HS-5 (cell line): ENCODE data around the gene CREBBP.
"Not testable (repeated sequence)": the region's sequence is repeated elsewhere in the genome, so short reads cannot be mapped to it uniquely, and the experiment has no call there.

Experiments used
- DNase-seq: peaks from one replicate; pipeline ENCODE4 v3.0.0-alpha.2; 2012; ENCODE audit warnings: low read depth

Gene CREBBP

DNA sequence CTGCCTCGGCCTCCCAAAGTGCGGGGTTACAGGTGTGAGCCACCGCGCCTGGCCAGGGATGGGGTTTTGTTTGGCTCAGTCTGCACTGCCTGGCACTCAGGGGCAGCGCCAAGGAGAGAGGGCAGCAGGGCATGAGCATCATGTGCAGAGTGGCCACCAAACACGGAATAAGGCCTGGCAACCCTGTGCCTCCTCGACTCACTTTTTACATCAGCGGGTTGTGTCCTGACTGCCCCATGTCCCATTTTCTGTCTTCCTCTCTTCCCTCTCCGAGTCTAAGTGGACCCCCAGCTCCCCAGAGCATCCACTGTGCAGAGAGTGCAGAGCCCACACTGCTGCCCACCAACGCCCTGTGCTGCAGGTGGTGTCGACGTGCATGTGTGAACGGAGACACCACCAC, 145.0 kb downstream of the CREBBP start:
- DNase-seq, result no peak

DNA sequence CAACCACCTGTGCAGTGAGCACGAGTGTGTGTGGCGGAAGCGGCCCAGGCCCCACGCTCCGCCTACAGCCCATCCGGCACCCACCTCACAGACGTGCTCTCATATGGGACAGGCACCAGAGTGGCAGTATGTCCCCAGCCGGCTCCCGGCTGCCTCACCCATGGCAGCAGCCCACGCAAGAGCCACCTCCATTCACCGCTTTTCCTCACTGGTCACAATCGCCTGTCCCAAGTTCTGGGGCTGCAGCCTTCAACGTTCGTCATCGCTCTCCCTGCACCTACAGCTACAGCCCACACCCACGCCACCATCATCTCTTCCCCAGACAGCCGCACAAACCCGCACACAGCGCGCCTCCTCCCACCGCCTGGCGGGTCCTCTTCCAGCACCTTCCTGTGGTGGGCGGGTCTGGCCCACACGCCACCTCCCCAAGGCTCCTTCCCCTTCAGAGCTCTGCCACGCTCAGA, 145.7 kb downstream of the CREBBP start:
- no peak for DNase-seq

DNA sequence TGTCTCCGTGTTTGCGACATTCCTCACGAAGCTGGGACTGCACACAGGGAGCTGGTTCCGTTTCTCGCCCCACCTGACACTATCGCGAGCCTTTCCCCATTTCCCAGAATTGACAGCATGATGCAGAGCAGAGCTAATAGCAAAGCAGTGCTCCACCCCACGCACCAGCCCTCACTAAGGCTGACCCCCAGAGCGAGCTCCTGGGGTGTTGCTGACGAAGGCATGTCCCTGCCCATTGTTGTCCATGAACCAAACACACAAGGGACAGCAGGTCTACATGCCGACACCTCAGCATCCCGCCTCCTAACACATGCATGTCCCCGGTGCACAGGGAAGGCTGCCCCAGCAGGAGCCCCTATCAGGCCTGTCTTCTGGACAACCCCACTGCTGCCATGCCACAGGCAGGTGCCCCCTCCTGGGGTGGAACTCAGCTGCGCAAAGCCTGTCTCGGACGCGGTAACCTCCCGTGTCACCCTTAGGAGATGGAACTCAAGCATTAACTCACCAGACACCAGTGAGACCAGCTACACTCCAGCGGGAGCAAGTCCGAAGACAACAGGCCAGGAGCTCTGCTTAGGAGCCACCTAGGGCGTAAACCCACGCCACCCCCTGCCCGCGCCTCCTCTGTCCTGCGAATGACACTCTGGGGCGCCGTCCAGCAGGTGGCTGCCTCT, 146.3 kb downstream of the CREBBP start:
- DNase-seq, result no peak

DNA sequence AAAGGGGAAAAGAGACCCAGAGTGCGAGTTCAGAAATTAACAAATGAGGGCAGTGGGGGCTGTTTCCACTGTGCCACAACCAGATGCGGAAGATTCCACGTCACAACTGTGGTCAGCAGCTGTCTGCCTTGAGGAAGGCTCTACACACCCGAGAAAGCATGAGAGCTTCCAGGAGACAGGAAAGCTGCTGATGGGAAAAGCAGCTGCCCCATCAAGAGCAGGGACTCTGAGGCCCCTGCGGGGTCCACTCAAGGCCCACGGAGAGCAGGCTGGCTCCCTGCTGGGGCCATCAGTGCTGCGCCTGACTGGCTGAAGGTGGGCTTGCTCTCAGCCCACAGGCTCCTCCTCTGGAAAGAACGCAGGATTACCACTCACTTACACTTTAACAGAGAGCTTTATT, 148.3 kb downstream of the CREBBP start:
- no peak for DNase-seq

DNA sequence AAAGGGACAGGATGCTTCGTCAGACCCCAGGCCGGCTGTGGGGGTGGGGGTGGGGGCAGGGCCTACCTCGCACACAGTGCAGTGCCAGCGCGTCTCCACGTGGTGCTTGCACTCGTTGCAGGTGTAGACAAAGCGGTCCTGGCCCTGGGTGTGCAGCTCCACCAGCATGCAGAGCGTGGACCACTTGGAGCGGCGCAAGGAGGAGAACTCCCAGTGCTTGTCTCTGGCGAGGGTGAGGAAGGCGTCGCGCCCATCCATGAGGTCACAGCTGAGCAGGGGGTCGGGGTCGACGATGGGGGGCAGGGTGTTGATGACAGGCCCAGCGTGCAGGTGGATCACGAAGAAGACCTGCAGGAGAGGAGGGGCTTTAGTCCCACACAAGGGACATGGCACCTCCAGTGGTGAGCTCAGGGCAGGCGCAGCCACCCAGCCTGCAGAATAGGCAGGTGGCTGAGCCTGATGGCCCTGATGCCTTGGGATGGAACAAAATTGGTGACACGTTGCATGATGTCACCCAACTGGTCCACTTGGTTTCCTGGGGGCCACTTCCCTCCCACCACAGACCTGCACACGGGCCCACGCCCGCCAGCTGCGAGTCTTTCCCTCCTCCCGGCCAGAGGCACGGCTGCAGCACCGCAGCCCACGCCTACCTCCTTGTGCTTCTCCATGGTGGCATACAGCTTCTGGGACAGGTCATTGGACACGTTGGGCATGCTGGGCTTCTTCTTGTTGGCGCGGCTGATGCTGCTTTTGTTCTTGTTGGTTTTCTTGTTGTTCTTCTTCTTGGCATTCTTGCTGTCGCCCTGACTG, 149.2 kb downstream of the CREBBP start:
- no peak for DNase-seq

DNA sequence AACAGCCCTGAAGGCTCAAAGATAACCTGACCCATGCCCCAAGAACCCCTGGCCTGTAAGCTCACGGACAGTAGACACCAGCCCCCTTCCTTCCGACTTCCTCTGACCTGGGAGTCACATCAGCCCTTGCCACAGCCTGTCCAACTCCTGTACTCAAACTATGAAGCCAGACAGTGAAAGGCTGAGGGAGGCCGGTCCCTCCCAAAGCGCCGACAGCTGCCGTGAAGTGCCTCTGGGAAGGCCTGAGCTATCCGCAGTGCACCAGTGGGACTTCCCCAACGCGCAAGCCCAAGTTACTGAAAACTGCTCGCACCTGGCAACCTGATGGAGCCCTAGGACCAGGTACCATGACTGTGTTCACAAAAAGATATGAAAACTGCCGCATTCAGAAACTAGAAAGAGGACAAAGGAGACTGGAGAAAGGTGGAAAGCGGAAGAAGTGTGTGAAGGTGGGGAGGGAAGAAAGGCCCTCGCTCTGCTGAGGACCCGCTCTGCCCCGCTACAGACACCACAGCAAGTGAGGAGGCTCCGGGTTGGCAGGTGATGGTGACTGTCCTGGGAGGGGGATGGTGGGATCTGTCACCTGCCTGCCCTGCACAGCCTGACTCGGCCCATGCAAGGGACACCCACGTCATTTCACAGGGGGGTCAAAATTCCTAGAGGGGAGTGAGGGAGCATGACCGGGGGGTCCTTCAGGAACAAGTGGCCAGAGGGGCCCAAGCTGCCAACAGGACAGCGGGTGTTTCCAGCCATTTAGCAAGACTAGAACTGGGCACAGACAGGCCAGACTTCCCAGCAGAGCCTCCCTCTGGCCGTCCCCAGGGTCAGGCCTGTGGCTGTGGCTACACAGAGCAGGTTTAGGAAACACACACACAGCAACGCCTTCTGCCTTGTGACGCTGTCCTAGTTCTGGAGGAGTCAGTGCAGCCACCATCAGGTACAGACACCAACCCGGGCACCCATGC, 150.1 kb downstream of the CREBBP start:
- DNase-seq, result no peak

DNA sequence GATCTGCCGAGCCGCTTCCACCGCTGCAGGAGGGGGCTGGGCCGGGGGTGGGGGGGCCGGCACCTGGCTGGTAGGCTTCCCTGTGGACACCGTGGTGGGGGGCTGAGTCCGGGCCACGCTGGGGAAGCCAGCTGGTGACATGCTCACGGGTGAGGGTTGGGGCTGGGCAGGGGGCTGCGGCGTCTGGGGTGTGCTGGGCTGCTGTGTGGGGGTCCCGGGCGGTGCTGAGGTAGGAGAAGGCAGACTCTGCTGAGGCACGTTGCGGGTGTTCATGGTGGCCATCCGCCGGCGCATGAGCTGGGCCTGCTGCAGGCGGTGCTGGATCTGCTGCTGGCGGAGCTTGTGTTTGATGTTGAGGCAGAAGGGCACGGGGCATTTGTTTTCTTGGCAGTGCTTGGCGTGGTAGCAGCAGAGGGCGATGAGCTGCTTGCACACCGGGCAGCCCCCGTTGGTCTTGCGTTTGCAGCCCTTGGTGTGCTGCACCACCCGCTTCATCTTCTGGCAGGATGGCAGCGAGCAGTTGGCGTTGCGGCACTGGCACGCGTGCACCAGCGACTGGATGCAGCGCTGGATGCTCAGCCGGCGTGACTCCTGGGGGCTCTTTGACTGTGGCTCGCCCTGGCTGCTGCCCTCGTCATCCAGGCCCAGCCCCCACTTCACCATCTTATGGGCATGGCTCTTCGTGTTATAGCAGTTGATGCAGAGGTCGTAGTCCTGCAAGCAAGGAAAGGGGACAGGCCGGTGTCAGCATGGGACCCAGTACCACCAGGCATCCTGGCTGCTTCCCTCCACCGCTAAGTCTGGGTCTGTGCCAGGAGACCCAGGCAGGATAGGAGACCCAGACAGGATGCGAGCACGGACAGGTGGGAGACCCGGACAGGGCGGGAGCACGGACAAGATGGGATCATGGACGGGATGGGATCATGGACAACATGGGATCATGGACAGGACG, 151.1 kb downstream of the CREBBP start:
- no peak for DNase-seq

DNA sequence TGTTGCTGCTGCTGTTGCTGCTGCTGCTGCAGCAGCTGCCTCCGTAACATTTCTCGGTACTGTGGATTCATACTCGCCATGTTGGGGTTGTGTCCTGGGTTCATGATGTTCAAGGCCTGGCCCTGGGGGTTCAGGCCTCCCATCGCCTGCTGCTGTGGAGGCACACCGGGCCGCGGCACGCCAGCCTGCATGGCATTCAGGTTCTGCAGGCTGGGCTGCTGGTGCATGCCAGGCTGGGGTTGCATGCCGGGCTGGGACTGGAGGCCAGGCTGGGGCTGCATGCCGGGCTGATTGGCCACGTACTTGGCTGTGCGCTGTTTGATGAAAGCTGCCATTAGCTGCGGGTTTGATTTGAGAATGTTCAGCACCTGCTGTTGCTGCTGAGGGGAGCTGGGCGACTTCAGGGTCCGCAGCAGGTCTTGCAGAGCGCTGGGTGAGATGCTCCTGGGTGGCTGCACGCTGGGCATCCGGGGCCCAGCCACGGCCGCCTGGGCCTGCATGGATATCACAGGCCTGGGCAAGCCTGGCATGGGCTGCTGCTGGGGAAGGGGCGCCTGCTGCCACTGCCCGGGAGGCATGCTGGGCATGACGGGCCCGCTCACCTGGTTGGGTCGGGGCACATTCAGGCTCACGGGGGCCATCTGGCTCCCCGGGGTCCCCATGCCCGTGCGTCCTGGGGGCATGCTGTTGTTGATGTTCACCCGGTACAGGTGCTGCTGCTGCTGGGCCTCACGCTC, 151.9 kb downstream of the CREBBP start:
- DNase-seq, result no peak

DNA sequence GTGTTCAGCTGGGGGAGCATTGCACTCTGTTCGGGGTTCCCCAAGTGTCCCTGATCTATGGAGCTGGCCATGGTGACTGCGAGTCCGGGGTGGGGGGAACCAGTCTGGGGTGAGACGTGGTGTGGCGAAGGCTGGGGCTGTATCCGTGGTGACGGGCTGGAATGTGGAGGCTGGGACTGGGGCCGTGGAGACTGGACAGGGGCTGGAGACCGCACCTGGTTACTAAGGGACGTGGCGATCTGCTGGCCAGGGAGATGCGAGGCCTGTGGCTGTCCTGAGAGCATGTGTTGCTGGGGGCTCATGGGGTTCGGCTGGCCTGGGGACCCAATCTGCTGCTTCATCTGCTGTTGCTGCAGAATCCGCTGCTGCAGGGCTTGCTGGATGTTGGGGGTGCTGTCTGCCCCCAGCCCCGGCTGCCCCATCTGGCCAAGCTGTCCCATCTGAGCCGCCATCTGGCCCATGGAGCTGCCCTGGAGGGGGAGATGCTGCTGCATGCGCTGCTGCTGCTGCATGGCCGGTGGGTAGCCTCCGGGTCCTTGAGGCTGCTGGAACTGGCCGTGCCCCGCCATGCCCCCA, 152.6 kb downstream of the CREBBP start:
- DNase-seq, result no peak

DNA sequence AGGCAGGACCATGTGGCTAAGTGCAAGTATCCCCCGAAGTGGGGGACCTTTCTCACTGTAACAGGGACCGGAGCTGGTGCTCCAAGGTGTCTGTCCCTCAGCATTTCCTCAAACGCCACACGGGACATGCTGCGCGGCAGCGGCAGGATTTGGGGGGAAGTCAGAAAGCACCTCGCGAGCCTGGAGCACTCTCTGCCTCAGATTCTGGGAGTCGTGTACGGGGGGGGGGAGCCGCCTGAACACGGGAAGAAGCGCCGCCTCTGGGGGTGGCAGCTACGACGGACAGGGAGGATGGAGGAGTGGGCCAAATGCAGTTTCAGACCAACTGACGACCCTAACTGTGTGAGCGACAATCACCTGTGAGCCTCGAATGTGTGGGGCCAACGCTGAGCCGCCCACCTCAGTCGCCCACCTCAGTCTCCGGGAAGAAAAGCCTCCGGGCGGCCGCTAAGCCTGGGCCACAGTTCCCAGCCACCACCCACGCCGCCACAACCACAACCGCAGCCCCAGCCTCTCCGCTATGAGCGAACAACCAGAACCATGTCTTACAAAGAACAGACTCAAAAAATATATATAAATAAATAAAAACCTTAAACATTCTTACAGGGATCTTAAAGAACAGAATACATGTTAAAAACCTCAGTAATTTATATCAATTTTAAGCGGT, 154.4 kb downstream of the CREBBP start:
- DNase-seq, result no peak

DNA sequence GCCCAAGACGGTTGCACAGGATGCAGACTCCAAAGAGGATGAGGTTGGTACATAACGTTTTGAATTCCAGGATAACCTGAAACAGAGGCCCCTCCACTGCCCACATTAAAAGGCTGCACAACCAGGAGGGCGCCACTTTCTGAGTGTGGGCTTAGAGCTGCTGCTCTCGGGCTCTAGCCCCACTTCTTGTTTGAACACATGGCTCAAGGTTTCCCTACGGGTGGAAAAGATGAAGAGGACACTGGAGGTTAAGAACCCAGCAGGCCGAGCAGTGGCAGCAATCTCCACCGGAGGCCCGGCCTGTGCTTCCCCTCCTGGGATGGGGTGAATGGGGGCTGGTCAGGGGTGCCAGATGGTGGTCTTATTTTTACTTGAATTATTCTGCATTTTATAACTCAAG, 155.2 kb downstream of the CREBBP start:
- no peak for DNase-seq

DNA sequence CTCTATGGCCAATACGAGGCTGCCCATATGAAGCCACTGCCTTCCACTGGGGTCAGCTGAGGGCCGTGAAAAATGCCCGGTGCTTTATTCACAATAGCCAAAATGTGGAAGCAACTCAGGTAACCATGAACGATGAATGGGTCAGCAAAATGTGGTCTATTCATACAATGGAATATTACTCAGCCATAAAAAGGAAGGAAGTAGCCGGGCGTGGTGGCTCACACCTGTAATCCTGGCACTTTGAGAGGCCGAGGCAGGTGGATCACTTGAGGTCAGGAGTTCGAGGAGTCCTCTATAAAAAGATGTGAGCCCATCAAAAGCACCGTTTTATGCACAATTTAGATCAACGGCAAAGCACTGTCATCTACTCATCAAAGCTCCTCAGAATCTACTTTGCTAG, 158.0 kb downstream of the CREBBP start:
- DNase-seq, result no peak

DNA sequence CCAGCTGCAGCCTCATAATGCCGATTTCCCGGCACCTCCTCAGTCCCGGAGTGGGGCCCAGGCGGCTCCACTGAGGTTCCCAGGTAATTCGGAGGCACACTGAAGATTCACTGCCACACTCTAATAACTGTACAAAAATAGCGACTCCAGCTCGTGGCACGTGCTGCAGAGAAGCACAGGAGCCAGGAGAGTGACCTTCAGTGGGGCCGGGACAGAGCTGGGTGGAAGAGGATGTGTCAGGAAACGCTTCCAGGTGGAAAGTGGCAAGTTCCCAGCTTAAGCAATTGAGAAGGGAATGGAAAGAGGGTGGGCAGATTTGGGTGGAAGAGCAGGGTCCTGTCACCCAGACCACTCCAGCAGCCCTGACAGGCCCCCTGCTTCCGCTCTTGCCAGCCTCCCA, 160.1 kb downstream of the CREBBP start:
- DNase-seq, result no peak

DNA sequence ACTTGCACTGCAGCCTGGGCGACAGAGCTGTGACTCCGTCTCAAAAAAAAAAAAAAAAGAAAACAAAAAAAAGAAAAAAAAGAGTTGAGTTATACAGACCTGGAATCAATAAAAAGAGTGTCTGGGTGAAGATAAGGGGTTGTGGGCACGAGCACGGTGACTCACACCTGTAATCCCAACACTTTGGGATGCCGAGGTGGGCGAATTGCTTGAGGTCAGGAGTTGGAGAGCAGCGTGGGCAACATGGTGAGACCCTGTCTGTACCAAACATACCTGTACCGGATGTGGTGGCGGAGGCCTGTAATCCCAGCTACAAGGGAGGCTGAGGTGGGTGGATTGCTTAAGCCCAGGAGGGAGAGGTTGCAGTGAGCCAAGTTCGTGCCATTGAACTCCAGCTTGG, 161.9 kb downstream of the CREBBP start:
- DNase-seq, result no peak

DNA sequence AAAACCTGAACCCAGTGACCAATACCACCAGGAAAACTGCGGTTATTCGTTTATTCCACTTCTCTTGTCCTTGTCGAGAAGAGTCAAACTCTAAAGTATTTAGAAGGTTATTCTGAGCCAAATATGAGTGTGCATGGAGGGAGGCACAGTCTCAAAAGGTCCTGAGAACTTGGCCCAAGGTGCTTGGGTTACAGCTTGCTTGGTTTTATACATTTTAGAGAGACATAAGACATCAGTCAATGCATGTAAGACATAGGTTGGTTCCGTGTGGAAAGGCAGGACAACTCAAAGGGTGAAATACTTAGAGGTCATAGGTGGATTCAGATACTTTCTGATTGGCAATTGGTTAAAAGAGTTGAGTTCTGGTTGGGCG, 162.5 kb downstream of the CREBBP start:
- no peak for DNase-seq

DNA sequence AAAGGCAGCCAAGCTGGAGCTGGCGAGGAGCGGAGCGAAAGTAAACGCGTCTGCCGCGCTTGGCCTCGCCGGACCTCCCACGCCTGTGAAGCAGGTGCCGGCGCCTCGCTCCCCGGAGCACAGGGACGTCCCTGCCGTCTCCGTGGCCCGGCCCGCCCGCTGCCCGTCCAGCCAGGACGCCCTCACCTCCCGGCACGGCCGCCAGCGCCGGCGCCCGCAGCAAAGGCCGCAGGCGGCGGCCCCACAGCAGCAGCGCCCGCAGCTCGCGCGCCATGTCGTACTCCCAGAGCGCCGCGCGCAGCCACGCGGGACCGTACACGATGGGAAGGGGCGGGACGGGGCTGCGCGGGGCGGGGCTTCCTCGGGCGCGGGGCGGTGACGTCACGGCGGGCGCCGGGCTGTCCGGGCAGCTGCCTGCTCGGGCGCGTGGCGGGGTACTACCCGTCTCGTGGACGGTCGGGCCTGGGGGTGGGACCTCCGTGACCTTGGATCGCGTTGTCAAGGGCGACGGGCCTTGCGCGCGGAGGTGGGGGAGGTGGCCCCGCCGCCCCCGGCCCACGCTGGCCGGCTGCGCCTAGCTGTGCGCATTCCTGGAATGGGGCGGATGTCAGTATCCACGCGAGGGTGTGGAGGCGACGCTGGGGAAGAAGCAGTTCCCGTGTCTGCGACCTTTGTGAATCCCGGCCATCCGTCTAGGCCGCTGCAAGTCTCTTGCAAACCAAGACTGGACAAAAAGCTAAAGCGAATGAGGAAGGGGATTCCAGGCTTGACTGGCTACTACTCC, 163.1 kb downstream of the CREBBP start, which contains the start of gene TRAP1:
Gene TRAP1 (minus strand): TSS at position 290 of the 784 bp plus-strand sequence. CDS start 16 bp downstream, at position 274.
- no peak for DNase-seq

DNA sequence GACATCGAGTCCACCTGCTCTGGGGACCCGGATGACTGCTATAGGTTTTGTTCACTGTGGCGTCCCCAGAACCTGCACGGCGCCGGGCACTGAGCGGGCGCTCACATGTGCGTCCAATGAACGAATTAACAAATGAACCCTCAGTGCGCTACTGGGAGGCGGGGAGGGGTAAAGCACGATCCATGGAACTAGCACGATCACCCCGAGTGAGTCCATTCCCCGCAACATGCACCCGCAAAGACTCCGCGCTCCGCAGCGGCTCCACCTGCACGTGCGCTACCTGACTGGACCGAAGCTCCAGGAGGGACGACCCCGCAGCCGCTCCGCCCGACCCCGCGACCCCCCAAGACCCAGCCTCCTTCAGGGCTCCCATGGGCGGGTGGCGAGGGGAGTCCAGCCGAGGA, 163.7 kb downstream of the CREBBP start:
- DNase-seq, result no peak

DNA sequence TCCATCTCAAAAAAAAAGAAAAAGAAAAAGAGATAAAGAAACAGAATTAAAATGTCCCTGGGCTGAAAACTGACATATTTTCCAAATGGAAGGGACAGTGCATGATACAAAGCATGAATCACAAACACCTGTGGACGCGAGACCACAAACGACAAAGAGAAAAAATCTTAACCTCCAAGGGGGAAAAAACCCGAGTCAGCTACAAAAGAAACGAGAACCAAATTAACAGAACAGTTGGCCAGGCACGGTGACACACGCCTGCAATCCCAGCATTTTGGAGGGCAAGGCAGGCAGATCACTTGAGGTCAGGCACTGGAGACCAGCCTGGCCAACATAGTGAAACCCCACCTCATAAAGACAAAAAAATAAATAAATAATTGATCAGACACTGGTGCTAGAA, 165.1 kb downstream of the CREBBP start:
- no peak for DNase-seq

DNA sequence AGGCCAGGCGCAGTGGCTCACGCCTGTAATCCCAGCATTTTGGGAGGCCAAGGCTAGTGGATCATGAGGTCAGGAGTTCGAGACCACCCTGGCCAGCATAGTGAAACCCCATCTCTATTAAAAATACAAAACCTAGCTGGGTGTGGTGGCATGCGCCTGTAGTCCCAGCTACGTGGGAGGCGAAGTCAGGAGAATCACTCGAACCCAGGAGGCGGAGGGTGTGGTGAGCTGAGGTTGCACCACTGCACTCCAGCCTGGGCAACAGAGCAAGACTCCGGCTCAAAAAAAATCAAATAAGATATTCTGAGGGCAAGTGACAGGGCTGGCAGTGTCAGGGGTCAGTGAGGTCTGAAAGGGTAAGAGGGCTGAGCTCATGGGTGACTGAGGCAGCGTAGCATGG, 166.1 kb downstream of the CREBBP start:
- DNase-seq, result not testable (repeated sequence)
